Liver (tissue), 9 donors: Measurements from ENCODE around the gene ADCY7. TPM values are rescaled to one million over a fixed set of nuclear protein-coding genes. Genes with fewer than 3 reads are reported as not detected.

Experiments used
- DNase-seq: peaks from one replicate; pipeline ENCODE4 v3.0.0-alpha.2; 2017; ENCODE audit warnings: low spot score
- H3K27ac ChIP-seq, 2 donors: one replicate each; pipeline ENCODE4 v1.7.0; 2013; ENCODE audit warnings: inconsistent platforms in 2 of 2, low read length in 2 of 2, control low read depth in 1 of 2, low read depth in 1 of 2, mild to moderate bottlenecking in 1 of 2
- H3K27me3 ChIP-seq, 4 donors: one replicate each; pipeline versions ENCODE4 v1.6.1 to v1.7.0; 2013; ENCODE audit warnings: low read length in 3 of 4, inconsistent platforms in 1 of 4, mild to moderate bottlenecking in 1 of 4, moderate library complexity in 1 of 4; ENCODE audit not compliant: control insufficient read depth in 4 of 4, insufficient read depth in 4 of 4
- H3K36me3 ChIP-seq, 4 donors: one replicate each; pipeline versions ENCODE4 v1.6.1 to v1.7.0; 2013; ENCODE audit warnings: low read length in 3 of 4, mild to moderate bottlenecking in 3 of 4, low read depth in 1 of 4, moderate library complexity in 1 of 4; ENCODE audit not compliant: control insufficient read depth in 4 of 4, insufficient read depth in 3 of 4
- H3K4me1 ChIP-seq, 4 donors: one replicate each; pipeline versions ENCODE4 v1.6.1 to v1.7.0; 2013; ENCODE audit warnings: low read length in 3 of 4, mild to moderate bottlenecking in 3 of 4, moderate library complexity in 1 of 4; ENCODE audit not compliant: control insufficient read depth in 4 of 4, insufficient read depth in 4 of 4
- H3K4me3 ChIP-seq, 3 donors: one replicate each; pipeline versions ENCODE4 v1.6.1 to v1.7.0; 2013; ENCODE audit warnings: low read length in 3 of 3, control low read depth in 1 of 3, low read depth in 1 of 3, mild to moderate bottlenecking in 1 of 3
- H3K9ac ChIP-seq, 2 donors: one replicate each; pipeline ENCODE4 v1.7.0; 2013; ENCODE audit warnings: low read length in 2 of 2, mild to moderate bottlenecking in 2 of 2, moderate library complexity in 2 of 2, control low read depth in 1 of 2, low read depth in 1 of 2
- H3K9me3 ChIP-seq, 4 donors: one replicate each; pipeline versions ENCODE4 v1.6.1 to v1.7.0; 2013; ENCODE audit warnings: low read length in 3 of 4; ENCODE audit not compliant: control insufficient read depth in 4 of 4
- ATF3 ChIP-seq: IDR thresholded peaks from 2 replicates; pipeline ENCODE4 v1.6.1; 2016; ENCODE audit warnings: antibody characterized with exemption
- EGR1 ChIP-seq, 2 donors: IDR thresholded peaks; 2 replicates each; pipeline ENCODE4 v1.6.1; 2016 to 2018; ENCODE audit warnings: antibody characterized with exemption in 2 of 2, low read depth in 2 of 2
- FOXA1 ChIP-seq: IDR thresholded peaks from 2 replicates; pipeline ENCODE4 v1.6.1; 2016; ENCODE audit warnings: antibody characterized with exemption
- GABPA ChIP-seq, 2 donors: IDR thresholded peaks in 1 of 2; conservative IDR thresholded peaks in 1 of 2; 2 replicates each; pipeline ENCODE4 v1.6.1; 2016; ENCODE audit warnings: antibody characterized with exemption in 2 of 2, mild to moderate bottlenecking in 1 of 2, moderate library complexity in 1 of 2
- HNF4A ChIP-seq, 2 donors: conservative IDR thresholded peaks; 2 replicates each; pipeline ENCODE4 v1.6.1; 2016; ENCODE audit warnings: antibody characterized with exemption in 2 of 2, mild to moderate bottlenecking in 2 of 2
- HNF4G ChIP-seq: IDR thresholded peaks from 2 replicates; pipeline ENCODE4 v1.6.1; 2016; ENCODE audit warnings: antibody characterized with exemption
- JUND ChIP-seq, 2 donors: IDR thresholded peaks; 2 replicates each; pipeline ENCODE4 v1.6.1; 2016; ENCODE audit warnings: antibody characterized with exemption in 2 of 2
- MAX ChIP-seq: IDR thresholded peaks from 2 replicates; pipeline ENCODE4 v1.6.1; 2016; ENCODE audit warnings: antibody characterized with exemption
- NR2F2 ChIP-seq: IDR thresholded peaks from 2 replicates; pipeline ENCODE4 v1.6.1; 2016; ENCODE audit warnings: antibody characterized with exemption
- REST ChIP-seq: IDR thresholded peaks from 2 replicates; pipeline ENCODE4 v1.6.1; 2016; ENCODE audit warnings: antibody characterized with exemption, mild to moderate bottlenecking
- RXRA ChIP-seq, 2 donors: IDR thresholded peaks; 2 replicates each; pipeline ENCODE4 v1.6.1; 2017 to 2018; ENCODE audit warnings: antibody characterized with exemption in 2 of 2, mild to moderate bottlenecking in 1 of 2
- SP1 ChIP-seq: IDR thresholded peaks from 2 replicates; pipeline ENCODE4 v1.6.1; 2018; ENCODE audit warnings: antibody characterized with exemption, mild to moderate bottlenecking
- TAF1 ChIP-seq: conservative IDR thresholded peaks from 2 replicates; pipeline ENCODE4 v1.6.1; 2016; ENCODE audit warnings: antibody characterized with exemption, mild to moderate bottlenecking
- YY1 ChIP-seq: IDR thresholded peaks from 2 replicates; pipeline ENCODE4 v1.6.1; 2016; ENCODE audit warnings: antibody characterized with exemption, mild to moderate bottlenecking
- ZBTB33 ChIP-seq: IDR thresholded peaks from 2 replicates; pipeline ENCODE4 v1.6.1; 2016; ENCODE audit warnings: antibody characterized with exemption
- WGBS: extraction: QIAGEN DNeasy Blood & Tissue Kit; methylation state at CpG from one replicate; pipeline ENCODE4 v1.1.7; 2013; 5-methylcytosine and 5-hydroxymethylcytosine counted together
- polyA plus RNA-seq, 2 donors: library from polyadenylated mRNA; stranded (reverse) in 1 of 2; unstranded in 1 of 2; fragments of 200-250 nt in 1 of 2; fragments of >200 nt in 1 of 2; fragmentation: Nextera tagmentation in 1 of 2; extraction: Ambion mirVana in 1 of 2; gene quantifications; one replicate each; pipeline versions ENCODE4 v1.2.1 to v1.2.3, GENCODE V29; 2013 to 2015
- total RNA-seq, 2 donors: library from RNA; depleted of rRNA; stranded (reverse); fragments of >200 nt; gene quantifications; one replicate each; pipeline ENCODE4 v1.2.3, GENCODE V29; 2014
- donor health status: healthy.
- donor health status: healthy.
- donor health status: healthy.
- donor health status: healthy.
- donor health status: healthy.

ADCY7 gene
- total and polyA plus RNA-seq, 4 donors: 1.8 to 43.9 (median 7.4) TPM

- H3K36me3 ChIP-seq: no peaks in the 10 kb centered on the region
- H3K27ac ChIP-seq: no peak overlapping the region
- H3K4me3 ChIP-seq: no peak overlapping the region
- no peak overlapping the region for H3K9ac ChIP-seq
- DNase-seq: peak; percentile 73
- no peaks in the 10 kb centered on the region for H3K27me3 ChIP-seq
- peaks cover 0 to 19% (median 12%) of the 10 kb centered on the region in 4 donors for H3K4me1 ChIP-seq
- TF ChIP-seq REST: no peak
- no peak for TF ChIP-seq ZBTB33
- no peak for TF ChIP-seq FOXA1
- no peak for TF ChIP-seq EGR1 (IDR thresholded peaks at IDR 0.05; ENCODE audit: low read depth in 2 of 2)
- TF ChIP-seq GABPA (IDR thresholded peaks at IDR 0.05 in 1 of 2, conservative IDR thresholded peaks at IDR 0.05 in 1 of 2): no peak
- no peak for TF ChIP-seq MAX
- no peak for TF ChIP-seq HNF4G
- no peak for TF ChIP-seq YY1
- TF ChIP-seq SP1: no peak
- no peak for TF ChIP-seq NR2F2
- no peak for TF ChIP-seq ATF3
- TF ChIP-seq TAF1: no peak
- TF ChIP-seq HNF4A (conservative IDR thresholded peaks at IDR 0.05): no peak
- TF ChIP-seq RXRA (IDR thresholded peaks at IDR 0.05): no peak
- TF ChIP-seq JUND (IDR thresholded peaks at IDR 0.05): no peak
- 94% methylated on average over 16 of the region's 16 CpGs for WGBS
- no peaks in the 10 kb centered on the region for H3K9me3 ChIP-seq
Measured at GRCh38 chr16:50263060-50263909, 3.1 kb upstream of the ADCY7 start.
